LoVo (cell line): ENCODE data around the gene UPB1.

Source experiments
- DNase-seq: peaks from one replicate; pipeline ENCODE4 v3.0.0-alpha.2; 2016; ENCODE audit warnings: low spot score

UPB1 gene

GRCh38 chr22:24566899-24567511 is 71.9 kb downstream of the UPB1 start:
- no peak for DNase-seq

DNA sequence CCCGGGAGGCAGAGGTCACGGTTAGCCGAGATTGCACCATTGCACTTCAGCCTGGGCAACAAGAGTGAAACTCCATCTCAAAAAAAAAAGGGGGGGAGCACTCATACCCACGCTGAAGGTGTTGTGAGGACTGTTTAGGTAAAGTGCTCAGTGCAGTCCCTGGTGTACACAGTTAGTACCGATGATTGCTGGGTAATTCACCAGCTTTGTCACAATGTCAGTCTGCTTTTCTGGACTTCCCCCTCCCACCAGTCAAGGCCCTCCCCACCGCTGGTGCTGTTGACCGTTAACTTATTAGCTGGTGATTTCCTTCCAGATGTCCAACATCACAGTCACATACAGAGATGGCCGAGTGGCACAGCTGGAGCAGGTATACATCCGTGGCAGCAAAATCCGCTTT is 72.5 kb downstream of the UPB1 start:
- no peak for DNase-seq

GRCh38 chr22:24571266-24571665 is 76.1 kb downstream of the UPB1 start:
- DNase-seq = no peak

- DNase-seq = no peak
Observed at GRCh38 chr22:24576778-24577177, 81.6 kb downstream of the UPB1 start.
